Measurements from ENCODE around the gene ZNF124. TPM values are rescaled to one million over a fixed set of nuclear protein-coding genes. Genes with fewer than 3 reads are reported as not detected.

ZNF124 gene
- total RNA-seq, 2 experiments from 2014 or later, result 19.4 to 21.9 TPM

GRCh38 chr1:247114351-247115140 lies 57.3 kb downstream of the ZNF124 start:
- ChIA-PET POLR2A (no interaction called here), CTCF (no interaction called here)

GRCh38 chr1:247113733-247114271 lies 58.0 kb downstream of the ZNF124 start:
- ChIA-PET POLR2A (no interaction called here), CTCF (no interaction called here)

GRCh38 chr1:247113094-247113497 lies 58.7 kb downstream of the ZNF124 start:
- POLR2A ChIA-PET, result no interaction called here
- CTCF ChIA-PET, result no interaction called here

GRCh38 chr1:247112479-247112781 lies 59.4 kb downstream of the ZNF124 start:
- ChIA-PET POLR2A (no interaction called here), CTCF (no interaction called here)

GRCh38 chr1:247111700-247112478 lies 59.9 kb downstream of the ZNF124 start:
- CTCF ChIA-PET, result no interaction called here
- POLR2A ChIA-PET, result interaction anchor here (0.6 kb wide), 1 partner anchor 221 kb away, joined by 3 read pairs; no protein-coding TSS in a partner anchor

- ChIA-PET POLR2A (interaction anchor here (0.6 kb wide), 1 partner anchor 221 kb away, joined by 3 read pairs; no protein-coding TSS in a partner anchor), CTCF (no interaction called here)
These were observed 60.5 kb downstream of the ZNF124 start for GRCh38 chr1:247111259-247111699.

- POLR2A ChIA-PET, result interaction anchor here (0.6 to 0.7 kb wide), 2 partner anchors 207 to 222 kb away, joined by 3 read pairs; no protein-coding TSS in a partner anchor
- CTCF ChIA-PET, result interaction anchor here (0.6 kb wide), 1 partner anchor 288 kb away, joined by 3 read pairs; no protein-coding TSS in a partner anchor
These were observed 61.1 kb downstream of the ZNF124 start for GRCh38 chr1:247110627-247111258.

- POLR2A ChIA-PET, result no interaction called here
- CTCF ChIA-PET, result no interaction called here
These were observed 64.1 kb downstream of the ZNF124 start for GRCh38 chr1:247107694-247108093.

- ChIA-PET CTCF (no interaction called here), POLR2A (no interaction called here)
These were observed 65.9 kb downstream of the ZNF124 start for GRCh38 chr1:247105966-247106365.

Other genes starting within 250 kb of the ZNF124 start
- 10 to 100 TPM; 57.6 to 62.0 TPM for gene AHCTF1, start 240.1 kb downstream of the ZNF124 start, total RNA-seq
- under 1 TPM; 0.38 to 0.63 TPM for gene ZNF695, start 164.0 kb downstream of the ZNF124 start, total RNA-seq
- gene ZNF670, start 93.2 kb downstream of the ZNF124 start, total RNA-seq, result 1 to 10 TPM; 3.6 to 4.1 TPM
- 1 to 10 TPM; 7.2 to 8.7 TPM for gene ZNF669, start 67.7 kb downstream of the ZNF124 start, total RNA-seq
- gene VN1R5, start 84.1 kb upstream of the ZNF124 start, total RNA-seq, result not detected
- gene ZNF496, start 159.8 kb upstream of the ZNF124 start, total RNA-seq, result 10 to 100 TPM; 20.3 to 23.1 TPM
- gene NLRP3, start 244.2 kb upstream of the ZNF124 start, total RNA-seq, result 1 to 10 TPM; 2.9 to 3.9 TPM